Measurements from ENCODE around the gene TOP2A.

DNA sequence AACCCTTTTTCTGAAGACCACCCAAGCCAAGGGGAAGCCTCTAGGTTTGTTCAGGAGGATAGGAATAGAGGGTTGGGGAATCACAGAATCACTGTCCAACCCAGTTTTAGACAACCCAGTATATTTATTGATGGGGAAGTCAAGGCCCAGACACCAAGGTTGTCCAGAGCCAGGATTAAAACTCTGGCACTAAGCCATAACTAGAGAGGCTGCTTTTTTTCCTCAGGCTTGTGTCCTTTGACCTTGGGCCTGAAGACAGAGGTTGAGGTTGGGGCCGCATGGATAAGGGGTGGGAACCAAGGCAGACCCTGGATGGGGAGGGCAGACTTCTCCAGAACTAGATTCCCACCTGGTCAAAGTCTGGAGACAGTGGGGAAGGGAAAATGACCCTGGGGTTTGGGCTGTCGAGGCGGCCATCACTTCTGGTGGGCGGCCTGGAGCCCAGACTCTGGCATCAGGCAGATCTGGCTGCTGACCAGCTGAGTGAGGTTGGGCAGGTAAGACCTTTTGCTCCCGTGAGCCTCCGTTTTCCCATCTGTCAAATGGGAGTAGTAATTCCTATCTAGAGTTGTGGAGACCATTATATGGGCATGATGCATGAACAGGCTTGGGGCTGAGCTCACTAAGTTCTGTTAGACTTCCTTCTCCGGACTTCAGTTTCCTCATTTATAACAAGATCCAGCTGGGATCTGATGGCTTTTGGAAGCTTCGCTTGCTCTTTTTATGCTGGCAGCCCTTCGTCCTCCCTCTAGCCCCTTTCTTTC is 43.5 kb upstream of the TOP2A start:
- TF ChIP-seq, protein P1, sequence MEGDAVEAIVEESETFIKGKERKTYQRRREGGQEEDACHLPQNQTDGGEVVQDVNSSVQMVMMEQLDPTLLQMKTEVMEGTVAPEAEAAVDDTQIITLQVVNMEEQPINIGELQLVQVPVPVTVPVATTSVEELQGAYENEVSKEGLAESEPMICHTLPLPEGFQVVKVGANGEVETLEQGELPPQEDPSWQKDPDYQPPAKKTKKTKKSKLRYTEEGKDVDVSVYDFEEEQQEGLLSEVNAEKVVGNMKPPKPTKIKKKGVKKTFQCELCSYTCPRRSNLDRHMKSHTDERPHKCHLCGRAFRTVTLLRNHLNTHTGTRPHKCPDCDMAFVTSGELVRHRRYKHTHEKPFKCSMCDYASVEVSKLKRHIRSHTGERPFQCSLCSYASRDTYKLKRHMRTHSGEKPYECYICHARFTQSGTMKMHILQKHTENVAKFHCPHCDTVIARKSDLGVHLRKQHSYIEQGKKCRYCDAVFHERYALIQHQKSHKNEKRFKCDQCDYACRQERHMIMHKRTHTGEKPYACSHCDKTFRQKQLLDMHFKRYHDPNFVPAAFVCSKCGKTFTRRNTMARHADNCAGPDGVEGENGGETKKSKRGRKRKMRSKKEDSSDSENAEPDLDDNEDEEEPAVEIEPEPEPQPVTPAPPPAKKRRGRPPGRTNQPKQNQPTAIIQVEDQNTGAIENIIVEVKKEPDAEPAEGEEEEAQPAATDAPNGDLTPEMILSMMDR (IDR thresholded peaks at IDR 0.05), result no peak
- TF ChIP-seq POLR2A (IDR thresholded peaks at IDR 0.05), result no peak
